Calu3 (cell line): Measurements from ENCODE around the gene ABHD14A. TPM values are rescaled to one million over a fixed set of nuclear protein-coding genes. Genes with fewer than 3 reads are reported as not detected.
"Not testable (repeated sequence)": the region's sequence is repeated elsewhere in the genome, so short reads cannot be mapped to it uniquely, and the experiment has no call there.

Experiments
- BruUV-seq: library from RNA; stranded (reverse); fragments of 400-500 nt; replicated peaks from 2 replicates; lab custom pipeline; 2021; lab: Mats Ljungman, UMichigan
- CTCF ChIA-PET: fragments of 300-600 bp; sonication (Branson Sonifier 250); formaldehyde crosslinking; loops from one replicate; lab custom pipeline; 2022; ENCODE audit warnings: antibody characterized with exemption; lab: Charles Lee
- DNase-seq: peaks from one replicate; pipeline ENCODE4 v3.0.0; 2022
- H3K27ac Mint-ChIP-seq: one replicate; pipeline ENCODE4 v1.8.0; 2022; ENCODE audit warnings: mixed read lengths; ENCODE audit not compliant: unreplicated experiment
- H3K27me3 Mint-ChIP-seq: one replicate; pipeline ENCODE4 v1.8.0; 2022; ENCODE audit warnings: mixed read lengths; ENCODE audit not compliant: unreplicated experiment
- H3K36me3 Mint-ChIP-seq: one replicate; pipeline ENCODE4 v1.8.0; 2022; ENCODE audit warnings: mild to moderate bottlenecking, moderate library complexity, mixed read lengths; ENCODE audit not compliant: insufficient read depth, unreplicated experiment
- H3K4me1 Mint-ChIP-seq: one replicate; pipeline ENCODE4 v1.8.0; 2022; ENCODE audit warnings: mild to moderate bottlenecking, low read depth, mixed read lengths; ENCODE audit not compliant: unreplicated experiment
- H3K4me3 Mint-ChIP-seq: one replicate; pipeline ENCODE4 v1.8.0; 2022; ENCODE audit warnings: mild to moderate bottlenecking, low read depth, moderate library complexity, mixed read lengths; ENCODE audit not compliant: unreplicated experiment
- H3K9me3 Mint-ChIP-seq: one replicate; pipeline ENCODE4 v1.8.0; 2022; ENCODE audit warnings: low read depth, mixed read lengths; ENCODE audit not compliant: unreplicated experiment
- CTCF ChIP-seq: fragments of 200-600 bp; IDR thresholded peaks from one replicate; pipeline ENCODE4 v1.8.0; 2022; ENCODE audit warnings: antibody characterized with exemption; ENCODE audit not compliant: unreplicated experiment
- intact Hi-C: fragments of 100-400 bp; cut with micrococcal nuclease; formaldehyde crosslinking; loops from one replicate; pipeline ENCODE4 v1.10.0; 2022; ENCODE audit not compliant: unreplicated experiment
- total RNA-seq: library from RNA; stranded (reverse); gene quantifications from 2 replicates; pipeline ENCODE4 v1.2.3, GENCODE V29; 2022

Gene ABHD14A
- total RNA-seq, 1 experiment from 2014 or later, result 6.6 TPM

GRCh38 chr3:51992017-51992682, 17.3 kb downstream of the ABHD14A start:
- BruUV-seq, result no TSS peak
- TF ChIP-seq CTCF, result no peak
- intact Hi-C loops, result no loop called here
- Mint-ChIP-seq H3K4me3 (no peak overlapping the region), H3K27me3 (no peaks in the 10 kb centered on the region), H3K27ac (no peak overlapping the region), H3K9me3 (no peaks in the 10 kb centered on the region), H3K4me1 (peaks cover 11% of the 10 kb centered on the region), H3K36me3 (peaks cover 56% of the 10 kb centered on the region)
- no peak for DNase-seq
- CTCF ChIA-PET, result interaction anchor here (1.8 kb wide), 1 partner anchor 9 kb away, joined by 10 read pairs; the partner anchor contains the start of gene ACY1

- H3K27me3 Mint-ChIP-seq, CTCF ChIA-PET, H3K9me3 Mint-ChIP-seq, H3K27ac Mint-ChIP-seq, BruUV-seq, intact Hi-C loops, DNase-seq: not testable (repeated sequence)
- Mint-ChIP-seq H3K36me3 (peaks cover 63% of the 10 kb centered on the region), H3K4me3 (peak overlapping the region; percentile 89), H3K4me1 (peaks cover 26% of the 10 kb centered on the region)
Measured at GRCh38 chr3:51993657-51994056, 18.8 kb downstream of the ABHD14A start.

- peaks cover 26% of the 10 kb centered on the region for H3K4me1 Mint-ChIP-seq
- BruUV-seq, result TSS peak; percentile 62
- CTCF ChIA-PET, result interaction anchor here (1.8 kb wide), 1 partner anchor 11 kb away, joined by 11 read pairs; the partner anchor contains the start of gene ACY1
Measured at GRCh38 chr3:51994530-51994929, 19.7 kb downstream of the ABHD14A start.

GRCh38 chr3:51995346-51996163, 20.7 kb downstream of the ABHD14A start, which contains the start of gene RPL29:
TSS of gene RPL29 (minus strand) at chr3:51995895. CDS start at chr3:51995461, 434 bp downstream.
- Mint-ChIP-seq H3K27me3 (no peaks in the 10 kb centered on the region), H3K9me3 (no peaks in the 10 kb centered on the region), H3K36me3 (peaks cover 62% of the 10 kb centered on the region), H3K4me1 (peaks cover 26% of the 10 kb centered on the region), H3K4me3 (peak within 1 kb of the TSS; percentile 89), H3K27ac (peak within 1 kb of the TSS; percentile 99)
- CTCF ChIA-PET, result interaction anchor here (0.6 to 1.8 kb wide), 7 partner anchors 10 to 1813 kb away, joined by 3 to 11 read pairs (median 5); partner anchors contain the start of genes ACY1, DCAF1 and PARP3
- DNase-seq, result peak; percentile 91
- TF ChIP-seq CTCF, result no peak
- intact Hi-C loops, result no loop called here
- BruUV-seq, result no TSS peak

More at GRCh38 chr3:51994530-51994929, 19.7 kb downstream of the ABHD14A start:
- Mint-ChIP-seq H3K27me3 (no peaks in the 10 kb centered on the region), H3K36me3 (peaks cover 63% of the 10 kb centered on the region), H3K4me3 (peak overlapping the region; percentile 89), H3K9me3 (no peaks in the 10 kb centered on the region), H3K27ac (peak overlapping the region; percentile 99)
- intact Hi-C loops, result no loop called here
- no peak for DNase-seq
- no peak for TF ChIP-seq CTCF
